Uterus (tissue), 4 donors: Measurements from ENCODE around the gene PSMA7. TPM values are rescaled to one million over a fixed set of nuclear protein-coding genes. Genes with fewer than 3 reads are reported as not detected.

Source experiments
- DNase-seq, 2 donors: peaks; one replicate each; pipeline ENCODE4 v3.0.0-alpha.2; 2019 to 2020
- H3K27ac ChIP-seq, 2 donors: fragments of 200-600 bp; sonication (generic); 1 replicate in 1 of 2; 2 replicates in 1 of 2; pipeline ENCODE4 v1.5.1; 2016 to 2018
- H3K27me3 ChIP-seq, 2 donors: fragments of 200-600 bp; sonication (generic); one replicate each; pipeline ENCODE4 v1.5.1; 2018 to 2019; ENCODE audit warnings: control low read depth in 1 of 2
- H3K36me3 ChIP-seq, 2 donors: fragments of 200-600 bp; sonication (generic); one replicate each; pipeline ENCODE4 v1.5.1; 2019; ENCODE audit warnings: control low read depth in 1 of 2
- H3K4me1 ChIP-seq, 2 donors: fragments of 200-600 bp; sonication (generic); one replicate each; pipeline ENCODE4 v1.5.1; 2018 to 2019; ENCODE audit warnings: control low read depth in 1 of 2
- H3K4me3 ChIP-seq, 2 donors: fragments of 200-600 bp; sonication (generic); 1 replicate in 1 of 2; 2 replicates in 1 of 2; pipeline ENCODE4 v1.5.1; 2018 to 2019; ENCODE audit warnings: mild to moderate bottlenecking in 1 of 2
- H3K9me3 ChIP-seq, 2 donors: fragments of 200-600 bp; sonication (generic); one replicate each; pipeline ENCODE4 v1.5.1; 2019; ENCODE audit warnings: control low read depth in 1 of 2
- POLR2A ChIP-seq, 2 donors: fragments of 450-650 bp; IDR thresholded peaks; one replicate each; pipeline ENCODE4 v1.6.1; 2016; ENCODE audit warnings: antibody characterized with exemption in 2 of 2, mild to moderate bottlenecking in 1 of 2, moderate library complexity in 1 of 2
- intact Hi-C: fragments of 100-400 bp; cut with DNase I; formaldehyde crosslinking; loops from one replicate; pipeline ENCODE4 v1.15.1; 2023; ENCODE audit warnings: low total_unique reads
- total RNA-seq, 4 donors: library from RNA; depleted of rRNA in 3 of 4; stranded (reverse); fragments of >200 nt in 3 of 4; gene quantifications; one replicate each; pipeline versions ENCODE4 v1.1.0 to v1.2.4, GENCODE V29; 2014 to 2023
- TF ChIP-seq, protein P1 (sequence below), 4 experiments: fragments of 200-600 bp in 2 of 4; fragments of 450-650 bp in 2 of 4; sonication (generic) in 2 of 4; IDR thresholded peaks; one replicate each; pipeline ENCODE4 v1.5.1; 2016 to 2019; ENCODE audit warnings: antibody characterized with exemption in 4 of 4, mild to moderate bottlenecking in 2 of 4, moderate library complexity in 1 of 4
- donor health status: DM: yes; HTN: yes; CAD: no.

PSMA7 gene
- total RNA-seq, 4 donors from 2014 or later, result 145 to 214 (median 162) TPM

DNA sequence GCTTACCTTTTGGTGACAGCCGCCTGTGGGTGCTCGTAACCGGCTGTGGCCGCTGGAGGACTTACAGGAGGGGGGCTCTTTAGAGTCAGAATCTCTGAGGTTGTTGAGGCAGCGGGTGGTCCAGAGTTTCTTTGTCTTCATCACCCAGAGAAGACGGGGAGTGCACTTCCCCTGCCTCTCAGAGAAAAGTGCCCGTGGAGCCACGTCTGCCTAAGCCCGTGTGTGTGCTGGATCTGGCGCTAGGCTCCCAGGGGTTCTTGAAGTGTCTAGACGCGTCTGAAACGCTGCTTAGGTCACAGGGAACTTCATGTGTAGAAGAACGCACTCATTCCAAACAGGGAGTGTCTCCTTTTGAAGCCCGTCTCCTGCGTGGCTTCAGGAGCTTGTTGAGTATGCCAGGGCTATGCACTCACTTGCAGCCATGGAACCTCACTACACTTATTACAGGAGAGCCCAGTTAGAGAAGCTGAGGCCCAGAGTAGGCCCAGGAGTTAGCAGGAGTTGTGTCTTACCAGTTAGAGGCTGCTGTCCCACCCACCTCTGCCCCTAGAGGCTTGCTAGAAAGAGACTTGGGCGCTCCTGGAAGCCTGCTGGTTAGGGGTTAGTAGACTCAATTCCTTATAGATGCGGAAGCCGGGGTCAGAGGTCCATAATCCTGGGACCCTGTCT is 19.6 kb downstream of the PSMA7 start:
- Histone ChIP-seq H3K9me3 (no peaks in the 10 kb centered on the region), H3K27me3 (no peaks in the 10 kb centered on the region), H3K36me3 (no peaks in the 10 kb centered on the region), H3K27ac (peak overlapping the region; percentile 89 to 90), H3K4me3 (peak overlapping the region; percentile 52 to 72), H3K4me1 (peaks cover 5 to 11% of the 10 kb centered on the region in 2 donors)
- intact Hi-C loops, result loop anchor here (10.0 kb wide), 1 partner anchor 59 kb away; the partner anchor contains the start of gene TAF4
- DNase-seq, result no peak
- TF ChIP-seq, protein P1, sequence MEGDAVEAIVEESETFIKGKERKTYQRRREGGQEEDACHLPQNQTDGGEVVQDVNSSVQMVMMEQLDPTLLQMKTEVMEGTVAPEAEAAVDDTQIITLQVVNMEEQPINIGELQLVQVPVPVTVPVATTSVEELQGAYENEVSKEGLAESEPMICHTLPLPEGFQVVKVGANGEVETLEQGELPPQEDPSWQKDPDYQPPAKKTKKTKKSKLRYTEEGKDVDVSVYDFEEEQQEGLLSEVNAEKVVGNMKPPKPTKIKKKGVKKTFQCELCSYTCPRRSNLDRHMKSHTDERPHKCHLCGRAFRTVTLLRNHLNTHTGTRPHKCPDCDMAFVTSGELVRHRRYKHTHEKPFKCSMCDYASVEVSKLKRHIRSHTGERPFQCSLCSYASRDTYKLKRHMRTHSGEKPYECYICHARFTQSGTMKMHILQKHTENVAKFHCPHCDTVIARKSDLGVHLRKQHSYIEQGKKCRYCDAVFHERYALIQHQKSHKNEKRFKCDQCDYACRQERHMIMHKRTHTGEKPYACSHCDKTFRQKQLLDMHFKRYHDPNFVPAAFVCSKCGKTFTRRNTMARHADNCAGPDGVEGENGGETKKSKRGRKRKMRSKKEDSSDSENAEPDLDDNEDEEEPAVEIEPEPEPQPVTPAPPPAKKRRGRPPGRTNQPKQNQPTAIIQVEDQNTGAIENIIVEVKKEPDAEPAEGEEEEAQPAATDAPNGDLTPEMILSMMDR (IDR thresholded peaks at IDR 0.05), result no peak
- TF ChIP-seq POLR2A (IDR thresholded peaks at IDR 0.05), result no peak

DNA sequence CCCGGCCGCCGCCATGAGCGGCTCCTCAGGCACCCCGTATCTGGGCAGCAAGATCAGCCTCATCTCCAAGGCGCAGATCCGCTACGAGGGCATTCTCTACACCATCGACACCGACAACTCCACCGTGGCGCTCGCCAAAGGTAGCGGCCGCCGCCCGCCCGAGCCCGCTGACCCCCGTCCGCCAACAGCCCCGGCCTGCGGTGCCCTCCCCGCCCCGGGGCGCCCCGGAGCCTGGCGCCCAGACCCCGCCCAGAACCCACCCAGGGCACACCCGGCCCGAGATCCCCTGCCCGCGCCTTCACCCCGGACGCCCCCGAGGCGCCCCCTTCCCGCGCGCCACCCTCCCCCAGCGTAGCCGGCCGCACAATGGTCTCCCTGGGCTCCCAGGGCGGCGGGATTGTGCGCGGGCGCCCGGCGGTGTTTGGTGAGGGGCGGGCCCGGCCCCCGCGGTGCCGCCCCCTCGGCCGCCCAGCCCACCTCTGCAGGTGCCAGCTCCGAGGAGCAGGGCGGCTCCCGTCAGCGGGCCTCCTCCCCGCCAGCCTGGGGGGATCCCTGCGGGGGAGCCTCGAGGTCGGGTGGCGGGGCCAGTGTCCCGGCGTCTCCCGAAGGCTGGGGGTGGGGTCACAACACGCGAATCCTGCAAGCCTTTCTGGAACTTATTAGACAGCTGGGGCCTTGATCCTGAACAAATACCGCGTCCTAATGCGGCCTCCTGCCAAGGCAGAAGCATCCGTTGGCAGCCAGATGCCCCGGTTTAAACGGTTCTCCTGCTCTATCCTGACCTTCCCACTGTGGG is 20.3 kb downstream of the PSMA7 start:
- Histone ChIP-seq H3K27me3 (no peaks in the 10 kb centered on the region), H3K27ac (peak overlapping the region; percentile 89 to 90), H3K36me3 (no peaks in the 10 kb centered on the region), H3K4me3 (peak overlapping the region; percentile 52 to 72), H3K4me1 (peaks cover 5 to 11% of the 10 kb centered on the region in 2 donors), H3K9me3 (no peaks in the 10 kb centered on the region)
- DNase-seq, result peak; percentile 43 to 45
- intact Hi-C loops, result loop anchor here (10.0 kb wide), 1 partner anchor 58 kb away; the partner anchor contains the start of gene TAF4
- TF ChIP-seq POLR2A (IDR thresholded peaks at IDR 0.05), result peak in 1 of 2 donors; percentile 2
- TF ChIP-seq, protein P1 (IDR thresholded peaks at IDR 0.05), result no peak

DNA sequence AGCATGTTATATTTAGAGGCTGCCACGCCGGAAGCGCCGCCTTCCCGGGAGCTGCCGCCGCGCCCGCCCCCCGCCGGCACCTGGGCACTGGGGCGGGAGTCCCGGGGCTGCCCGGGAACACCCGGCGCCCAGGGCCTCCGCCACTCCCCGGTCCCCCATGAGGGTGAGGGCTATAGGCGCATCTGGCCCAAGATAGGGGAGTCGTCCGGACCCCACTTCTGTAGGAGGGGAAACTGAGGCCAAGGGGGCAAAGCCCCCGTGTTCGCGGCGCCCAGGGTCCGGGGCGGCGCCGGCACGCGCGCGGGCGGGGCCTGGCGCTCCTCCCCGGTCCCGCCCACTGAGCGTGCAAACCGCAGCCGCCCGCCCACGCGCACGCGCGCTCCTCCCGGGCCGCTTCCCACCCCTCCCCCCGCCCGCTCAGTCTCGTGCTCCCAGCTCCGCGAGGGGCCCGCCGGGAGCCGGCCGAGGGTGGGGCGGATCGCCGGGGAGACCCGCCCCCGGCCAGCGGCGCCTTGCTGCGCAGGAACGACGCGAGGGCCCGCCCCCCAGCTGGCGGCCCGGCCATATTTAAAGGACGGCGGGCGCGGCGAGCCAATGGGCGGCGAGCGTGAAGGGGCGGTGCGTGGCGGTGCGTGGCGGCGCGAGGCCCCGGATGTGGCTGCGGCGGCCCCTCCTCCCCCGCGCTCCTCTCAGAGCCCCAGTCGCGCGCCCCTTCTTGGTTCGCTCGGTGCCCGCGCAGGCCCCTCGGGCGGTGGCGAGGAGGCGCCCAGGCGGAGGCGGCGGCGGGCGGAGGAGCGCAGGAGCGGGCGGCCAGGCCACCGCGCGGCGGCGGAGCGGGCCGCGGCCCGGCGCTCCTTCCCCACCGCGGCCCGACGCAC is 21.2 kb downstream of the PSMA7 start, which contains the start of gene LSM14B:
TSS of gene LSM14B (plus strand) at position 700 of the 878 bp plus-strand sequence. CDS start 192 bp downstream, outside the sequence.
- Histone ChIP-seq H3K4me1 (peaks cover 5 to 11% of the 10 kb centered on the region in 2 donors), H3K4me3 (peak within 1 kb of the TSS; percentile 62 to 73), H3K9me3 (no peaks in the 10 kb centered on the region), H3K27me3 (no peaks in the 10 kb centered on the region), H3K36me3 (no peaks in the 10 kb centered on the region), H3K27ac (peak within 1 kb of the TSS; percentile 96 to 97)
- intact Hi-C loops, result loop anchor here (10.0 kb wide), 1 partner anchor 57 kb away; the partner anchor contains the start of gene TAF4
- peak; percentile 22 to 60 for TF ChIP-seq POLR2A (IDR thresholded peaks at IDR 0.05)
- TF ChIP-seq, protein P1 (IDR thresholded peaks at IDR 0.05), result peak in 2 of 4 experiments; percentile 2 to 5
- DNase-seq, result peak; percentile 95 to 96

DNA sequence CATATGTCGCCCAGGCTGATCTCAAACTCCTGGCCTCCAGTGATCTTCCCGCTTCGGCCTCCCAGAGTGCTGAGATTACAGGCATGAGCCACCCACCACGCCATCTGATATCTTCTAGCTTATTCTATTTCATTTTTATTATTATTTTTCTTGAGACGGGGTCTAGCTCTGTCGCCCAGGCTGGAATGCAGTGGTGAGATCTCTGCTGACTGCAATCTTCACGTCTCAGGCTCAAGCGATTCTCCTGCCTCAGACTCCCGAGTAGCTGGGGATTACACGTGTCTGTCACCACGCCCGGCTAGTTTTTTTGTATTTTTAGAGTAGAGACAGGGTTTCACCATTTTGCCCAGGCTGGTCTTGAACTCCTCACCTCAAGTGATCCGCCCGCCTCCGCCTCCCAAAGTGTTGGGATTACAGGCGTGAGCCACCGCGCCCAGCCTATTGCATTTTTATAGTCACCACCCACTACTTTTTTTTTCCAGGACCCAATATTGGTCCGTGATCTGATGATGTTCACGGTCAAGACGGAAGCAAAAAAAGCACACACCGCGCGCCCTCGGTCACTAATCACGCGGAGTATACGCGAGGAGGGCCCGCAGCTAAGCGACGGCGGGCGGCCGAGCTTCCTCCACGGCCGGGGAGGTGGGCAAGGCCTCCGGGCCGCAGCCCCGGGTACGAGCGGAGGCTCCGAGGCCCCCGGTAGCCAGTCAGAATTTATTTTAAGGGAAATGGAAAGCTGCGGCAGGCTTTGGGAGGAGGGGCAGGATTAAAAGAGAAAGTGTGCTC is 22.0 kb downstream of the PSMA7 start:
- intact Hi-C loops, result loop anchor here (10.0 kb wide), 1 partner anchor 56 kb away; the partner anchor contains the start of gene TAF4
- Histone ChIP-seq H3K9me3 (no peaks in the 10 kb centered on the region), H3K27me3 (no peaks in the 10 kb centered on the region), H3K4me3 (peak overlapping the region; percentile 62 to 73), H3K27ac (peak overlapping the region; percentile 96 to 97), H3K36me3 (no peaks in the 10 kb centered on the region), H3K4me1 (peaks cover 5 to 11% of the 10 kb centered on the region in 2 donors)
- DNase-seq, result peak in 1 of 2 donors; percentile 40
- TF ChIP-seq, protein P1 (IDR thresholded peaks at IDR 0.05), result no peak
- peak in 1 of 2 donors; percentile 34 for TF ChIP-seq POLR2A (IDR thresholded peaks at IDR 0.05)
